C4-2B (cell line): ENCODE measurements around the gene PDPN.

Experiments used
- ZFX ChIP-seq: fragments of 450-650 bp; IDR thresholded peaks from 2 replicates; pipeline ENCODE4 v1.6.1; 2017
- TF ChIP-seq, protein P1 (sequence below): fragments of 450-650 bp; conservative IDR thresholded peaks from 2 replicates; pipeline ENCODE4 v1.5.1; 2017; ENCODE audit warnings: mild to moderate bottlenecking

DNA sequence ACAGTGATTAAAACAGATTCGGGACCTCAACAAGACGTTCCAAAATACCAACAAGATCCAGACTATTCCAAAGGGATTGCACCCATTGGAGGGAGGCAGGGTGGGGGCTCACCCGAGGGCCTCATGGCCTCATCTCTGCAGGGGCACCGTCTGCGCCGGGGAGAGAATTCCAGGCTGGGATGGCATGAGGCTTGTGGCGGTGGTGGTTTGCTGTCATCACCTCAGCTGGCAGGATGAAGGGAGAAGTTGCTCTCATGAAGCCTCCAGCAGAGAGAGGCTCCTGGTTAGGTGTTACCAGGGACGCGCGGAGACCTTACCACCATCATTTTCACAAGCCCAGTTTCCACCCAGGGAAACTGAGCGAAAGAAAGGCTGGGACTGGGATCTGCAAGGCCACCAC lies 6.7 kb upstream of the PDPN start:
- TF ChIP-seq, protein P1, sequence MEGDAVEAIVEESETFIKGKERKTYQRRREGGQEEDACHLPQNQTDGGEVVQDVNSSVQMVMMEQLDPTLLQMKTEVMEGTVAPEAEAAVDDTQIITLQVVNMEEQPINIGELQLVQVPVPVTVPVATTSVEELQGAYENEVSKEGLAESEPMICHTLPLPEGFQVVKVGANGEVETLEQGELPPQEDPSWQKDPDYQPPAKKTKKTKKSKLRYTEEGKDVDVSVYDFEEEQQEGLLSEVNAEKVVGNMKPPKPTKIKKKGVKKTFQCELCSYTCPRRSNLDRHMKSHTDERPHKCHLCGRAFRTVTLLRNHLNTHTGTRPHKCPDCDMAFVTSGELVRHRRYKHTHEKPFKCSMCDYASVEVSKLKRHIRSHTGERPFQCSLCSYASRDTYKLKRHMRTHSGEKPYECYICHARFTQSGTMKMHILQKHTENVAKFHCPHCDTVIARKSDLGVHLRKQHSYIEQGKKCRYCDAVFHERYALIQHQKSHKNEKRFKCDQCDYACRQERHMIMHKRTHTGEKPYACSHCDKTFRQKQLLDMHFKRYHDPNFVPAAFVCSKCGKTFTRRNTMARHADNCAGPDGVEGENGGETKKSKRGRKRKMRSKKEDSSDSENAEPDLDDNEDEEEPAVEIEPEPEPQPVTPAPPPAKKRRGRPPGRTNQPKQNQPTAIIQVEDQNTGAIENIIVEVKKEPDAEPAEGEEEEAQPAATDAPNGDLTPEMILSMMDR, result no peak
- TF ChIP-seq ZFX, result no peak
